Neural cell (in vitro differentiated cells): ENCODE data around the gene PHOSPHO1.

Source experiments
- CTCF ChIP-seq: fragments of 450-650 bp; IDR thresholded peaks from 2 replicates; pipeline ENCODE4 v1.5.1; 2014; ENCODE audit warnings: antibody characterized with exemption, mild to moderate bottlenecking, moderate library complexity; ENCODE audit not compliant: poor library complexity, severe bottlenecking
- EP300 ChIP-seq: fragments of 450-650 bp; conservative IDR thresholded peaks from 2 replicates; pipeline ENCODE4 v1.6.1; 2014; ENCODE audit warnings: antibody characterized with exemption, mild to moderate bottlenecking, moderate library complexity; ENCODE audit not compliant: poor library complexity, severe bottlenecking
- POLR2AphosphoS5 ChIP-seq: IDR thresholded peaks from 2 replicates; pipeline ENCODE4 v1.6.1; 2012
- SMC3 ChIP-seq: fragments of 450-650 bp; conservative IDR thresholded peaks from 2 replicates; pipeline ENCODE4 v1.6.1; 2014; ENCODE audit warnings: antibody characterized with exemption, mild to moderate bottlenecking, moderate library complexity; ENCODE audit not compliant: poor library complexity
- TAF1 ChIP-seq: IDR thresholded peaks from 2 replicates; pipeline ENCODE4 v1.6.1; 2012; ENCODE audit warnings: low read depth

GRCh38 chr17:49230636-49231562, at the start of gene PHOSPHO1:
- TF ChIP-seq POLR2AphosphoS5: no peak
- TF ChIP-seq CTCF: no peak
- no peak for TF ChIP-seq EP300
- no peak for TF ChIP-seq TAF1
- TF ChIP-seq SMC3: no peak
